ENCODE data around the gene ATP6V0A1. TPM values are rescaled to one million over a fixed set of nuclear protein-coding genes. Genes with fewer than 3 reads are reported as not detected.
"Not testable (repeated sequence)": the region's sequence is repeated elsewhere in the genome, so short reads cannot be mapped to it uniquely, and the experiment has no call there.

The ATP6V0A1 gene
- total RNA-seq, 2 donors from 2014 or later: 45.2 to 53.1 TPM

DNA sequence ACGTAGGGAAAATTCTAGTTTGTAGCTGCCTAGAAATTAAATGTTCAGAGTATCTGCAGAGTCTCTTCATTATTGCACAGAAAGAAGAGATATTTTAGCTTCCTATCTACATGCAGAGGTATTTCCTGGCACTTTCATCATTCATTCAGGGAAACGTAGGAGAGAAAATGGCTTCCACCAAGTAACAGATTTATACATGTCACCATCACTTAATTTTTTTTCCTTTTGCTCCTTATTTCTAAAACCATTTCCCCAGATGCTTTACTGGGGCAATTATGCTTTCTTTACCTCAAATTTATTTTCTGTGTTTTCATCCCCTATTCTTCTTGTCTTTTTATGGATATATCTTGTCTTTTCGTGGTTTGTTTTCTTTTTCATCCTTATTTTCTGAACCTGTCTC is 18.5 kb downstream of the ATP6V0A1 start:
- peaks cover 69% of the 10 kb centered on the region for H3K36me3 Mint-ChIP-seq (ENCODE audit: low read depth)

DNA sequence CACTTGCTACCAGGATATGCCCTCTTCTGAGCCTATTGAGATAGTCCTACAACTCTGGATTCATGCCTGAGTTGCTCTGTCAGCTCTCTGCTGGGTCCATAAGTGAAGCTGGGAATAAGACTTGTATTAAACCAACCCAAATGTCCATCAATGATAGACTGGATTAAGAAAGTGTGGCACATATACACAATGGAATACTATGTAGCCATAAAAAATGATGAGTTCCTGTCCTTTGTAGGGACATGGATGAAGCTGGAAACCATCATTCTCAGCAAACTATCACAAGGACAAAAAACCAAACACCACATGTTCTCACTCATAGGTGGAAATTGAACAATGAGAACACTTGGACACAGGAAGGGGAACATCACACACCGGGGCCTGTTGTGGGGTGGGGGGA is 19.1 kb downstream of the ATP6V0A1 start:
- not testable (repeated sequence) for H3K27ac Mint-ChIP-seq, DNase-seq

More for the DNA sequence above, 18.5 kb downstream of the ATP6V0A1 start:
- H3K36me3 ChIP-seq (ENCODE audit: control insufficient read depth, insufficient read depth, low read length): peaks cover 76% of the 10 kb centered on the region
- Mint-ChIP-seq H3K4me1 (peaks cover 5% of the 10 kb centered on the region), H3K27ac (no peak overlapping the region), H3K9me3 (no peaks in the 10 kb centered on the region), H3K4me3 (no peak overlapping the region), H3K27me3 (ENCODE audit: insufficient read depth) (no peaks in the 10 kb centered on the region)
- no peak overlapping the region for H3K9ac ChIP-seq (ENCODE audit: extremely low read depth, low read length, poor library complexity, severe bottlenecking)
- WGBS, 2 experiments (ENCODE audit: insufficient coverage in 1 of 2, insufficient read length in 1 of 2): 92 to 94% methylated on average over 1 to 3 of the region's 3 CpGs
- no peaks in the 10 kb centered on the region for H3K4me1 ChIP-seq (ENCODE audit: control insufficient read depth, insufficient read depth, low read length)
- H3K4me3 ChIP-seq (ENCODE audit: low read length): no peak overlapping the region
- TF ChIP-seq, protein P1, sequence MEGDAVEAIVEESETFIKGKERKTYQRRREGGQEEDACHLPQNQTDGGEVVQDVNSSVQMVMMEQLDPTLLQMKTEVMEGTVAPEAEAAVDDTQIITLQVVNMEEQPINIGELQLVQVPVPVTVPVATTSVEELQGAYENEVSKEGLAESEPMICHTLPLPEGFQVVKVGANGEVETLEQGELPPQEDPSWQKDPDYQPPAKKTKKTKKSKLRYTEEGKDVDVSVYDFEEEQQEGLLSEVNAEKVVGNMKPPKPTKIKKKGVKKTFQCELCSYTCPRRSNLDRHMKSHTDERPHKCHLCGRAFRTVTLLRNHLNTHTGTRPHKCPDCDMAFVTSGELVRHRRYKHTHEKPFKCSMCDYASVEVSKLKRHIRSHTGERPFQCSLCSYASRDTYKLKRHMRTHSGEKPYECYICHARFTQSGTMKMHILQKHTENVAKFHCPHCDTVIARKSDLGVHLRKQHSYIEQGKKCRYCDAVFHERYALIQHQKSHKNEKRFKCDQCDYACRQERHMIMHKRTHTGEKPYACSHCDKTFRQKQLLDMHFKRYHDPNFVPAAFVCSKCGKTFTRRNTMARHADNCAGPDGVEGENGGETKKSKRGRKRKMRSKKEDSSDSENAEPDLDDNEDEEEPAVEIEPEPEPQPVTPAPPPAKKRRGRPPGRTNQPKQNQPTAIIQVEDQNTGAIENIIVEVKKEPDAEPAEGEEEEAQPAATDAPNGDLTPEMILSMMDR (conservative IDR thresholded peaks at IDR 0.05): no peak
- no peak overlapping the region for H3K27ac ChIP-seq (ENCODE audit: low read depth, low read length)
- H3K27me3 ChIP-seq (ENCODE audit: control insufficient read depth, insufficient read depth, low read length, poor library complexity, severe bottlenecking): no peaks in the 10 kb centered on the region
- no peaks in the 10 kb centered on the region for H3K9me3 ChIP-seq (ENCODE audit: control insufficient read depth, low read length)
- no peak for DNase-seq

DNA sequence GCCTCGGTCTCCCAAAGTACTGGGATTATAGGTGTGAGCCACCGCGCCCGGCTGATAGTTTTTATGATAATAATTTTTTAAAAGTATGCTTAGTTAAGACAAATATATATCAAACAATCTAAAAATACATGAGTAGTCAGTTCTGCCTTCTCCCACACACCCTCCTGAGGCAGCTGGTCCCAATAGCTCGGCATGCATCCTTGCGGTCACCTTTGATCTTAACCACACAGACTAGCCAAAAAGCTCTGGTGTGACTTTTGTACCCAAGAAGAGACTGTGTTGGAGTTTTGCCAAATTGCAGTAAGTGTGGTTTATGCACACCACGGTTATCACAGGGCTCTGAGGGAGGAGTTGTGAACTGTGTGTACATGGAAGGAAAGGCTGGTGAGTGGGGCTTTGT is 25.6 kb downstream of the ATP6V0A1 start:
- WGBS, 2 experiments (ENCODE audit: insufficient coverage in 1 of 2, insufficient read length in 1 of 2): 93 to 100% methylated on average over 1 to 4 of the region's 7 CpGs

More for the DNA sequence above, 19.1 kb downstream of the ATP6V0A1 start:
- not testable (repeated sequence) for H3K27me3 ChIP-seq (ENCODE audit: control insufficient read depth, insufficient read depth, low read length, poor library complexity, severe bottlenecking); H3K27ac ChIP-seq (ENCODE audit: low read depth, low read length); H3K4me1 Mint-ChIP-seq; H3K9me3 ChIP-seq (ENCODE audit: control insufficient read depth, low read length); H3K9ac ChIP-seq (ENCODE audit: extremely low read depth, low read length, poor library complexity, severe bottlenecking); H3K27me3 Mint-ChIP-seq (ENCODE audit: insufficient read depth); H3K9me3 Mint-ChIP-seq; H3K4me3 ChIP-seq (ENCODE audit: low read length); H3K4me1 ChIP-seq (ENCODE audit: control insufficient read depth, insufficient read depth, low read length); H3K4me3 Mint-ChIP-seq
- peaks cover 69% of the 10 kb centered on the region for H3K36me3 Mint-ChIP-seq (ENCODE audit: low read depth)
- WGBS, 2 experiments (ENCODE audit: insufficient coverage in 1 of 2, insufficient read length in 1 of 2): no CpG with 5 or more reads among the region's 1 CpG
- H3K36me3 ChIP-seq (ENCODE audit: control insufficient read depth, insufficient read depth, low read length): peaks cover 78% of the 10 kb centered on the region

More for the DNA sequence above, 25.6 kb downstream of the ATP6V0A1 start:
- no peaks in the 10 kb centered on the region for H3K27me3 ChIP-seq (ENCODE audit: control insufficient read depth, insufficient read depth, low read length, poor library complexity, severe bottlenecking)
- no peak overlapping the region for H3K9ac ChIP-seq (ENCODE audit: extremely low read depth, low read length, poor library complexity, severe bottlenecking)
- H3K9me3 Mint-ChIP-seq: no peaks in the 10 kb centered on the region
- TF ChIP-seq, protein P1 (conservative IDR thresholded peaks at IDR 0.05): no peak
- no peak overlapping the region for H3K4me3 Mint-ChIP-seq
- no peaks in the 10 kb centered on the region for H3K27me3 Mint-ChIP-seq (ENCODE audit: insufficient read depth)
- H3K4me1 ChIP-seq (ENCODE audit: control insufficient read depth, insufficient read depth, low read length): no peaks in the 10 kb centered on the region
- peaks cover 74% of the 10 kb centered on the region for H3K36me3 ChIP-seq (ENCODE audit: control insufficient read depth, insufficient read depth, low read length)
- H3K4me3 ChIP-seq (ENCODE audit: low read length): no peak overlapping the region
- H3K4me1 Mint-ChIP-seq: no peaks in the 10 kb centered on the region
- H3K36me3 Mint-ChIP-seq (ENCODE audit: low read depth): peaks cover 62% of the 10 kb centered on the region
- no peak overlapping the region for H3K27ac Mint-ChIP-seq
- H3K9me3 ChIP-seq (ENCODE audit: control insufficient read depth, low read length): no peaks in the 10 kb centered on the region
- DNase-seq: no peak
- H3K27ac ChIP-seq (ENCODE audit: low read depth, low read length): no peak overlapping the region
